ENCODE data around the gene POC1B. TPM values are rescaled to one million over a fixed set of nuclear protein-coding genes. Genes with fewer than 3 reads are reported as not detected.

The POC1B gene
- polyA plus RNA-seq, 1 donor (not counting 4 experiments of a cell fraction or from before 2014, with no cell fraction given): 16.4 TPM

GRCh38 chr12:89405626-89406345 lies 120.1 kb downstream of the POC1B start:
- DNase-seq (ENCODE audit: low read depth, low spot score) (no peak), FAIRE-seq (no peak)
- H2AFZ ChIP-seq (ENCODE audit: control insufficient read depth, low read length): no peak overlapping the region
- dilution Hi-C loops (cut with MboI; ENCODE audit: extremely low pct_ligation_motif_present, low sequenced_read_pairs): no loop called here
- H3K4me3 ChIP-seq (ENCODE audit: control insufficient read depth in 2 of 3, extremely low read depth in 1 of 3, insufficient read depth in 2 of 3, low read depth in 1 of 3, low read length in 3 of 3): no peak overlapping the region
- no peak overlapping the region for H3K9ac ChIP-seq (ENCODE audit: control insufficient read depth, extremely low read depth, insufficient read depth, low read length)
- H3K4me2 ChIP-seq (ENCODE audit: control insufficient read depth, extremely low read depth, insufficient read depth, low read depth, low read length): no peak overlapping the region
- H3K27me3 ChIP-seq (ENCODE audit: control insufficient read depth, extremely low read depth, insufficient read depth, low read length): no peaks in the 10 kb centered on the region
- no peaks in the 10 kb centered on the region for H3K9me1 ChIP-seq (ENCODE audit: control insufficient read depth, extremely low read depth, insufficient read depth, low read length)
- H3K27ac ChIP-seq (ENCODE audit: control insufficient read depth, insufficient read depth, low read length): no peak overlapping the region
- no peaks in the 10 kb centered on the region for H4K20me1 ChIP-seq (ENCODE audit: control insufficient read depth, extremely low read depth, insufficient read depth, low read length)
- H3K4me1 ChIP-seq (ENCODE audit: control insufficient read depth, extremely low read depth, insufficient read depth, low read length): peaks cover under 1% of the 10 kb centered on the region
- TF ChIP-seq EZH2 (IDR thresholded peaks at IDR 0.05; ENCODE audit: low read length) (no peak), CTCF (optimal IDR thresholded peaks at IDR 0.05 in 1 of 3, IDR thresholded peaks at IDR 0.05 in 1 of 3, conservative IDR thresholded peaks at IDR 0.05 in 1 of 3; ENCODE audit: extremely low read depth in 1 of 3, insufficient read depth in 2 of 3, low read length in 3 of 3) (no peak)
- no peaks in the 10 kb centered on the region for H3K79me2 ChIP-seq (ENCODE audit: control insufficient read depth, insufficient read depth, low read length)
- no peaks in the 10 kb centered on the region for H3K36me3 ChIP-seq (ENCODE audit: control insufficient read depth in 2 of 2, extremely low read depth in 1 of 2, insufficient read depth in 2 of 2, low read length in 2 of 2)
- H3K9me3 ChIP-seq (ENCODE audit: control insufficient read depth, low read depth, low read length): no peaks in the 10 kb centered on the region

GRCh38 chr12:89401433-89402058 lies 124.3 kb downstream of the POC1B start:
- dilution Hi-C loops (cut with MboI; ENCODE audit: extremely low pct_ligation_motif_present, low sequenced_read_pairs): no loop called here
- no peaks in the 10 kb centered on the region for H3K9me3 ChIP-seq (ENCODE audit: control insufficient read depth, low read depth, low read length)
- no peak overlapping the region for H3K4me3 ChIP-seq (ENCODE audit: control insufficient read depth in 2 of 3, extremely low read depth in 1 of 3, insufficient read depth in 2 of 3, low read depth in 1 of 3, low read length in 3 of 3)
- no peaks in the 10 kb centered on the region for H3K27me3 ChIP-seq (ENCODE audit: control insufficient read depth, extremely low read depth, insufficient read depth, low read length)
- FAIRE-seq (no peak), DNase-seq (ENCODE audit: low read depth, low spot score) (no peak)
- TF ChIP-seq CTCF (optimal IDR thresholded peaks at IDR 0.05 in 1 of 3, IDR thresholded peaks at IDR 0.05 in 1 of 3, conservative IDR thresholded peaks at IDR 0.05 in 1 of 3; ENCODE audit: extremely low read depth in 1 of 3, insufficient read depth in 2 of 3, low read length in 3 of 3) (no peak), EZH2 (IDR thresholded peaks at IDR 0.05; ENCODE audit: low read length) (no peak)
- no peak overlapping the region for H3K4me2 ChIP-seq (ENCODE audit: control insufficient read depth, extremely low read depth, insufficient read depth, low read depth, low read length)
- H3K9me1 ChIP-seq (ENCODE audit: control insufficient read depth, extremely low read depth, insufficient read depth, low read length): no peaks in the 10 kb centered on the region
- peaks cover 7% of the 10 kb centered on the region for H3K4me1 ChIP-seq (ENCODE audit: control insufficient read depth, extremely low read depth, insufficient read depth, low read length)
- no peaks in the 10 kb centered on the region for H3K36me3 ChIP-seq (ENCODE audit: control insufficient read depth in 2 of 2, extremely low read depth in 1 of 2, insufficient read depth in 2 of 2, low read length in 2 of 2)
- H3K79me2 ChIP-seq (ENCODE audit: control insufficient read depth, insufficient read depth, low read length): no peaks in the 10 kb centered on the region
- no peak overlapping the region for H3K27ac ChIP-seq (ENCODE audit: control insufficient read depth, insufficient read depth, low read length)
- no peak overlapping the region for H2AFZ ChIP-seq (ENCODE audit: control insufficient read depth, low read length)
- H3K9ac ChIP-seq (ENCODE audit: control insufficient read depth, extremely low read depth, insufficient read depth, low read length): no peak overlapping the region
- no peaks in the 10 kb centered on the region for H4K20me1 ChIP-seq (ENCODE audit: control insufficient read depth, extremely low read depth, insufficient read depth, low read length)

Measured in keratinocyte (primary cell).